Neural cell (in vitro differentiated cells): ENCODE results near the gene GRK4. TPM values are rescaled to one million over a fixed set of nuclear protein-coding genes. Genes with fewer than 3 reads are reported as not detected.

Experiments
- H2AFZ ChIP-seq: fragments of 200-600, 300-800 bp; sonication (generic), shearing (Covaris generic); 2 replicates; pipeline ENCODE4 v1.6.0; 2014; ENCODE audit warnings: low read depth, mild to moderate bottlenecking, antibody characterized with exemption, low read length, moderate library complexity
- H3F3A ChIP-seq: fragments of 200-600 bp; shearing (Covaris generic); 2 replicates; pipeline ENCODE4 v1.6.1; 2016; ENCODE audit warnings: mild to moderate bottlenecking, moderate library complexity, mixed read lengths, antibody characterized with exemption, low read length; ENCODE audit not compliant: insufficient read depth, poor library complexity, severe bottlenecking
- H3K27ac ChIP-seq: fragments of 200-600, 300-800 bp; sonication (generic), shearing (Covaris generic); 2 replicates; pipeline ENCODE4 v1.5.1; 2014; ENCODE audit warnings: mild to moderate bottlenecking, low read length, moderate library complexity
- H3K27me3 ChIP-seq: fragments of 300-800, 200-600 bp; sonication (generic), shearing (Covaris generic); 2 replicates; pipeline ENCODE4 v1.6.0; 2014; ENCODE audit warnings: mild to moderate bottlenecking, low read depth, low read length, moderate library complexity; ENCODE audit not compliant: insufficient read depth
- H3K36me3 ChIP-seq: fragments of 300-800, 200-600 bp; sonication (generic), shearing (Covaris generic); 2 replicates; pipeline ENCODE4 v1.5.1; 2014; ENCODE audit warnings: mild to moderate bottlenecking, antibody characterized with exemption, low read length, moderate library complexity; ENCODE audit not compliant: insufficient read depth
- H3K4me2 ChIP-seq: fragments of 300-800, 200-600 bp; sonication (generic), shearing (Covaris generic); 2 replicates; pipeline ENCODE4 v1.6.0; 2014; ENCODE audit warnings: mild to moderate bottlenecking, low read length
- H3K4me3 ChIP-seq: fragments of 300-800, 200-600 bp; sonication (generic), shearing (Covaris generic); 2 replicates; pipeline ENCODE4 v1.5.1; 2014; ENCODE audit warnings: mild to moderate bottlenecking, low read length, moderate library complexity
- H3K79me2 ChIP-seq: fragments of 200-600 bp; shearing (Covaris generic); replicated peaks from 2 replicates; pipeline ENCODE4 v1.6.0; 2014; ENCODE audit warnings: mild to moderate bottlenecking, low read length, moderate library complexity; ENCODE audit not compliant: insufficient read depth
- H3K9ac ChIP-seq: fragments of 300-800, 200-600 bp; sonication (generic), shearing (Covaris generic); 2 replicates; pipeline ENCODE4 v1.6.1; 2016; ENCODE audit warnings: mild to moderate bottlenecking, low read length, mixed read lengths
- H3K9me2 ChIP-seq: fragments of 200-600 bp; shearing (Covaris generic); 2 replicates; pipeline ENCODE4 v1.6.1; 2016; ENCODE audit warnings: mild to moderate bottlenecking, low read length, mixed read lengths; ENCODE audit not compliant: insufficient read depth
- H3K9me3 ChIP-seq: fragments of 200-600, 300-800 bp; sonication (generic), shearing (Covaris generic); 2 replicates; pipeline ENCODE4 v1.6.1; 2016; ENCODE audit warnings: mild to moderate bottlenecking, mixed run types, low read length, moderate library complexity, mixed read lengths
- H4K20me1 ChIP-seq: fragments of 200-600 bp; shearing (Covaris generic); 2 replicates; pipeline ENCODE4 v1.6.1; 2016; ENCODE audit warnings: mild to moderate bottlenecking, mixed run types; ENCODE audit not compliant: insufficient read depth
- CTCF ChIP-seq: fragments of 450-650 bp; IDR thresholded peaks from 2 replicates; pipeline ENCODE4 v1.5.1; 2014; ENCODE audit warnings: antibody characterized with exemption, mild to moderate bottlenecking, moderate library complexity; ENCODE audit not compliant: poor library complexity, severe bottlenecking
- EP300 ChIP-seq: fragments of 450-650 bp; conservative IDR thresholded peaks from 2 replicates; pipeline ENCODE4 v1.6.1; 2014; ENCODE audit warnings: antibody characterized with exemption, mild to moderate bottlenecking, moderate library complexity; ENCODE audit not compliant: poor library complexity, severe bottlenecking
- EZH2 ChIP-seq: fragments of 200-600, 300-800 bp; shearing (Covaris generic), sonication (generic); IDR thresholded peaks from 2 replicates; pipeline ENCODE4 v1.6.1; 2014; ENCODE audit warnings: antibody characterized with exemption, low read length, borderline replicate concordance, mild to moderate bottlenecking; ENCODE audit not compliant: insufficient read depth, poor library complexity, severe bottlenecking
- MXI1 ChIP-seq: fragments of 450-650 bp; conservative IDR thresholded peaks from 2 replicates; pipeline ENCODE4 v1.6.1; 2014; ENCODE audit warnings: antibody characterized with exemption, mild to moderate bottlenecking; ENCODE audit not compliant: poor library complexity, severe bottlenecking
- POLR2AphosphoS5 ChIP-seq: IDR thresholded peaks from 2 replicates; pipeline ENCODE4 v1.6.1; 2012
- RAD21 ChIP-seq: fragments of 450-650 bp; conservative IDR thresholded peaks from 2 replicates; pipeline ENCODE4 v1.6.1; 2014; ENCODE audit warnings: antibody characterized with exemption, mild to moderate bottlenecking, moderate library complexity
- REST ChIP-seq: IDR thresholded peaks from 2 replicates; pipeline ENCODE4 v1.6.1; 2012; ENCODE audit warnings: borderline replicate concordance
- SMC3 ChIP-seq: fragments of 450-650 bp; conservative IDR thresholded peaks from 2 replicates; pipeline ENCODE4 v1.6.1; 2014; ENCODE audit warnings: antibody characterized with exemption, mild to moderate bottlenecking, moderate library complexity; ENCODE audit not compliant: poor library complexity
- TAF1 ChIP-seq: IDR thresholded peaks from 2 replicates; pipeline ENCODE4 v1.6.1; 2012; ENCODE audit warnings: low read depth
- polyA plus RNA-seq: library from polyadenylated mRNA; depleted of rRNA; stranded (reverse); fragments of >200 nt; gene quantifications from 2 replicates; pipeline ENCODE4 v1.2.3, GENCODE V29; 2014

GRK4 gene
- polyA plus RNA-seq, 1 donor from 2014 or later = 17.4 TPM

GRCh38 chr4:2938906-2939305 lies 24.5 kb upstream of the GRK4 start:
- H3K9ac ChIP-seq = no peak overlapping the region
- no peaks in the 10 kb centered on the region for H3K36me3 ChIP-seq
- no peak overlapping the region for H2AFZ ChIP-seq
- H4K20me1 ChIP-seq = no peaks in the 10 kb centered on the region
- H3K9me3 ChIP-seq = no peaks in the 10 kb centered on the region
- H3K4me3 ChIP-seq = no peak overlapping the region
- no peaks in the 10 kb centered on the region for H3K9me2 ChIP-seq
- H3F3A ChIP-seq = no peaks in the 10 kb centered on the region
- peaks cover 12% of the 10 kb centered on the region for H3K79me2 ChIP-seq
- no peak overlapping the region for H3K27ac ChIP-seq
- no peak for TF ChIP-seq TAF1
- TF ChIP-seq EP300 = no peak
- TF ChIP-seq EZH2 = no peak
- no peak overlapping the region for H3K4me2 ChIP-seq
- H3K27me3 ChIP-seq = no peaks in the 10 kb centered on the region

GRCh38 chr4:2939383-2940243 lies 23.8 kb upstream of the GRK4 start:
- no peak overlapping the region for H3K9ac ChIP-seq

More at GRCh38 chr4:2939383-2940243, 23.8 kb upstream of the GRK4 start:
- H3K9me2 ChIP-seq = no peaks in the 10 kb centered on the region
- TF ChIP-seq RAD21 (no peak), TAF1 (no peak), SMC3 (no peak), POLR2AphosphoS5 (no peak), CTCF (no peak), EZH2 (no peak), MXI1 (no peak), EP300 (no peak), REST (no peak)
- H3K79me2 ChIP-seq = peaks cover 12% of the 10 kb centered on the region
- H3K9me3 ChIP-seq = no peaks in the 10 kb centered on the region
- no peak overlapping the region for H3K4me3 ChIP-seq
- H3F3A ChIP-seq = no peaks in the 10 kb centered on the region
- no peaks in the 10 kb centered on the region for H3K36me3 ChIP-seq
- H4K20me1 ChIP-seq = no peaks in the 10 kb centered on the region
- H2AFZ ChIP-seq = no peak overlapping the region
- no peak overlapping the region for H3K4me2 ChIP-seq
- no peaks in the 10 kb centered on the region for H3K27me3 ChIP-seq
- H3K27ac ChIP-seq = no peak overlapping the region
